ENCODE data around the gene MAN1A1.

- TF ChIP-seq LEF1 (IDR thresholded peaks at IDR 0.05; ENCODE audit: borderline replicate concordance) (no peak), SP1 (IDR thresholded peaks at IDR 0.05) (no peak), FOXK2 (IDR thresholded peaks at IDR 0.05) (no peak), BHLHE40 (IDR thresholded peaks at IDR 0.05; ENCODE audit: borderline replicate concordance) (no peak)
These were observed 34.7 kb downstream of the MAN1A1 start for GRCh38 chr6:119314885-119315272.
